HCT116 (cell line): Measurements from ENCODE around the gene TGM1. TPM values are rescaled to one million over a fixed set of nuclear protein-coding genes. Genes with fewer than 3 reads are reported as not detected.

Experiments used
- ATAC-seq: fragments of 200-7000 bp; cut with Tn5 transposase; 2 replicates; pipeline ENCODE4 v1.9.1; 2020; ENCODE audit warnings: mild to moderate bottlenecking, moderate library complexity
- BruUV-seq: library from RNA; stranded (reverse); fragments of 400-500 nt; replicated peaks from 2 replicates; lab custom pipeline; 2021; lab: Mats Ljungman, UMichigan
- CTCF ChIA-PET: fragments of 300-600 bp; sonication (Branson Sonifier 250); formaldehyde crosslinking; loops from one replicate; lab custom pipeline; 2021; ENCODE audit warnings: antibody characterized with exemption; lab: Charles Lee
- POLR2A ChIA-PET: fragments of 300-600, 350-600 bp; sonication (Branson Sonifier 250); formaldehyde crosslinking; loops from one replicate; lab custom pipeline; 2021; ENCODE audit warnings: antibody characterized with exemption; lab: Charles Lee
- RAD21 ChIA-PET, 2 experiments: fragments of 300-600 bp; sonication (Branson Sonifier 250); formaldehyde crosslinking; loops; one replicate each; lab custom pipeline; 2023; ENCODE audit warnings: low total read pairs in 2 of 2; ENCODE audit not compliant: uncharacterized antibody in 2 of 2, unreplicated experiment in 2 of 2, low non-redundant PET in 1 of 2; lab: Charles Lee
- DNase-seq: peaks from one replicate; pipeline ENCODE4 v3.0.0-alpha.2; 2010; ENCODE audit warnings: low read depth, low spot score
- H2AFZ ChIP-seq: fragments of 200-600 bp; shearing (Covaris generic), sonication (generic); 2 replicates; pipeline ENCODE4 v1.6.1; 2017; ENCODE audit warnings: low read depth, mixed run types, mixed read lengths, antibody characterized with exemption, low read length; ENCODE audit not compliant: poor library complexity, severe bottlenecking
- H3K27ac ChIP-seq: 2 replicates; pipeline ENCODE4 v1.5.1; 2012; ENCODE audit warnings: low read depth, low read length
- H3K27me3 ChIP-seq: fragments of 200-600 bp; sonication (generic); 2 replicates; pipeline ENCODE4 v1.6.1; 2016; ENCODE audit warnings: mixed run types, low read length, mixed read lengths; ENCODE audit not compliant: insufficient read depth
- H3K36me3 ChIP-seq, 2 experiments: fragments of 200-500 bp in 1 of 2; fragments of 200-600 bp in 1 of 2; sonication (Bioruptor generic) in 1 of 2; sonication (generic) in 1 of 2; 2 replicates each; pipeline versions ENCODE4 v1.5.1 to v1.6.1; 2014 to 2016; ENCODE audit warnings: low read length in 2 of 2, inconsistent platforms in 1 of 2, mixed read lengths in 1 of 2, mixed run types in 1 of 2; ENCODE audit not compliant: insufficient read depth in 2 of 2, control insufficient read depth in 1 of 2
- H3K4me1 ChIP-seq, 2 experiments: fragments of 200-600 bp in 1 of 2; sonication (generic) in 1 of 2; 2 replicates each; pipeline versions ENCODE4 v1.5.1 to v1.6.1; 2012 to 2017; ENCODE audit warnings: low read length in 2 of 2, inconsistent platforms in 1 of 2, mild to moderate bottlenecking in 1 of 2, mixed read lengths in 1 of 2, mixed run types in 1 of 2, moderate library complexity in 1 of 2; ENCODE audit not compliant: insufficient read depth in 2 of 2, control insufficient read depth in 1 of 2
- H3K4me2 ChIP-seq: fragments of 200-600 bp; sonication (generic); 2 replicates; pipeline ENCODE4 v1.6.1; 2017; ENCODE audit warnings: mixed run types, low read length, mixed read lengths
- H3K4me3 ChIP-seq, 2 experiments: fragments of 200-600 bp in 1 of 2; sonication (generic) in 1 of 2; replicated peaks in 1 of 2; 2 replicates each; pipeline ENCODE4 v1.5.1; 2011 to 2016; ENCODE audit warnings: low read length in 2 of 2, control low read depth in 1 of 2, low read depth in 1 of 2, mild to moderate bottlenecking in 1 of 2, mixed read lengths in 1 of 2, mixed run types in 1 of 2
- H3K79me2 ChIP-seq: fragments of 200-600 bp; sonication (generic); 2 replicates; pipeline ENCODE4 v1.6.1; 2017; ENCODE audit warnings: mild to moderate bottlenecking, mixed run types, low read length, moderate library complexity, mixed read lengths; ENCODE audit not compliant: insufficient read depth
- H3K9ac ChIP-seq: fragments of 200-600 bp; sonication (generic); 2 replicates; pipeline ENCODE4 v1.6.1; 2016; ENCODE audit warnings: low read length, mixed read lengths
- H3K9me2 ChIP-seq: fragments of 200-600 bp; sonication (generic), shearing (Covaris generic); 2 replicates; pipeline ENCODE4 v1.6.1; 2017; ENCODE audit warnings: mixed run types, mild to moderate bottlenecking, moderate library complexity; ENCODE audit not compliant: insufficient read depth
- H3K9me3 ChIP-seq, 2 experiments: fragments of 200-500 bp in 1 of 2; fragments of 200-600 bp in 1 of 2; sonication (Bioruptor generic) in 1 of 2; sonication (generic) in 1 of 2; 2 replicates each; pipeline ENCODE4 v1.6.1; 2014 to 2017; ENCODE audit warnings: low read length in 2 of 2, mixed read lengths in 2 of 2, inconsistent platforms in 1 of 2, low read depth in 1 of 2, mild to moderate bottlenecking in 1 of 2, mixed run types in 1 of 2, moderate library complexity in 1 of 2; ENCODE audit not compliant: control insufficient read depth in 1 of 2, insufficient read depth in 1 of 2
- H4K20me1 ChIP-seq: fragments of 200-600 bp; sonication (generic), shearing (Covaris generic); 2 replicates; pipeline ENCODE4 v1.6.1; 2017; ENCODE audit warnings: mixed run types, mild to moderate bottlenecking, moderate library complexity; ENCODE audit not compliant: insufficient read depth
- CBX3 ChIP-seq: IDR thresholded peaks from 2 replicates; pipeline ENCODE4 v1.6.1; 2012; ENCODE audit warnings: low read depth
- CEBPB ChIP-seq: IDR thresholded peaks from 2 replicates; pipeline ENCODE4 v1.6.1; 2012; ENCODE audit warnings: low read depth
- CTCF ChIP-seq, 3 experiments: fragments of 200-600 bp in 1 of 3; sonication (generic) in 1 of 3; IDR thresholded peaks in 2 of 3; conservative IDR thresholded peaks in 1 of 3; 2 replicates each; pipeline ENCODE4 v1.5.1; 2012 to 2017; ENCODE audit warnings: low read depth in 2 of 3, low read length in 2 of 3, antibody characterized with exemption in 1 of 3, borderline replicate concordance in 1 of 3, control low read depth in 1 of 3, mild to moderate bottlenecking in 1 of 3, mixed read lengths in 1 of 3, mixed run types in 1 of 3, moderate library complexity in 1 of 3; ENCODE audit not compliant: insufficient read depth in 1 of 3
- EGR1 ChIP-seq: IDR thresholded peaks from 2 replicates; pipeline ENCODE4 v1.6.1; 2012; ENCODE audit warnings: low read depth
- EZH2 ChIP-seq: fragments of 200-600 bp; sonication (generic); IDR thresholded peaks from 2 replicates; pipeline ENCODE4 v1.6.1; 2017; ENCODE audit warnings: antibody characterized with exemption, mixed run types
- EZH2phosphoT487 ChIP-seq: fragments of 200-600 bp; IDR thresholded peaks from 2 replicates; pipeline ENCODE4 v1.6.1; 2018; ENCODE audit warnings: antibody characterized with exemption, borderline replicate concordance
- FOSL1 ChIP-seq: IDR thresholded peaks from 2 replicates; pipeline ENCODE4 v1.6.1; 2012; ENCODE audit warnings: low read depth
- JUND ChIP-seq: IDR thresholded peaks from 2 replicates; pipeline ENCODE4 v1.6.1; 2012
- MAX ChIP-seq: IDR thresholded peaks from 2 replicates; pipeline ENCODE4 v1.6.1; 2012
- POLR2AphosphoS5 ChIP-seq: IDR thresholded peaks from 2 replicates; pipeline ENCODE4 v1.6.1; 2011; ENCODE audit warnings: mild to moderate bottlenecking, low read depth, low read length, moderate library complexity
- YY1 ChIP-seq: IDR thresholded peaks from 2 replicates; pipeline ENCODE4 v1.6.1; 2011; ENCODE audit warnings: low read length, low read depth, moderate library complexity, mild to moderate bottlenecking; ENCODE audit not compliant: insufficient replicate concordance; ENCODE audit errors: extremely low read depth
- ZBTB33 ChIP-seq: IDR thresholded peaks from 2 replicates; pipeline ENCODE4 v1.6.1; 2011; ENCODE audit warnings: mild to moderate bottlenecking, low read length, moderate library complexity; ENCODE audit not compliant: insufficient replicate concordance; ENCODE audit errors: extremely low read depth
- ZFX ChIP-seq: fragments of 450-650 bp; IDR thresholded peaks from 2 replicates; pipeline ENCODE4 v1.6.1; 2017
- ZNF274 ChIP-seq: fragments of 200-500 bp; sonication (Bioruptor generic); IDR thresholded peaks from 2 replicates; pipeline ENCODE4 v1.6.1; 2014; ENCODE audit warnings: mild to moderate bottlenecking, low read depth, low read length, inconsistent platforms
- intact Hi-C: fragments of 100-400 bp; cut with micrococcal nuclease; formaldehyde crosslinking; loops from 2 replicates; pipeline ENCODE4 v1.10.0; 2022
- total RNA-seq: library from RNA; stranded (reverse); gene quantifications from one replicate; pipeline ENCODE4 v1.2.1, GENCODE V29; 2021; ENCODE audit not compliant: unreplicated experiment
- TF ChIP-seq, protein P1 (sequence below): IDR thresholded peaks from 2 replicates; pipeline ENCODE4 v1.6.1; 2012; ENCODE audit warnings: low read depth

Gene TGM1
- total RNA-seq, 1 experiment from 2014 or later, result 5.6 TPM

- TF ChIP-seq CTCF (IDR thresholded peaks at IDR 0.05 in 2 of 3, conservative IDR thresholded peaks at IDR 0.05 in 1 of 3; ENCODE audit: borderline replicate concordance in 1 of 3, insufficient read depth in 1 of 3, low read depth in 2 of 3, low read length in 2 of 3), result peak; percentile 39 to 75 (median 60); a peak in 5 of 6 replicates
Measured at GRCh38 chr14:24271134-24271833, 8.3 kb upstream of the TGM1 start, which contains the start of gene RABGGTA (continued).

DNA sequence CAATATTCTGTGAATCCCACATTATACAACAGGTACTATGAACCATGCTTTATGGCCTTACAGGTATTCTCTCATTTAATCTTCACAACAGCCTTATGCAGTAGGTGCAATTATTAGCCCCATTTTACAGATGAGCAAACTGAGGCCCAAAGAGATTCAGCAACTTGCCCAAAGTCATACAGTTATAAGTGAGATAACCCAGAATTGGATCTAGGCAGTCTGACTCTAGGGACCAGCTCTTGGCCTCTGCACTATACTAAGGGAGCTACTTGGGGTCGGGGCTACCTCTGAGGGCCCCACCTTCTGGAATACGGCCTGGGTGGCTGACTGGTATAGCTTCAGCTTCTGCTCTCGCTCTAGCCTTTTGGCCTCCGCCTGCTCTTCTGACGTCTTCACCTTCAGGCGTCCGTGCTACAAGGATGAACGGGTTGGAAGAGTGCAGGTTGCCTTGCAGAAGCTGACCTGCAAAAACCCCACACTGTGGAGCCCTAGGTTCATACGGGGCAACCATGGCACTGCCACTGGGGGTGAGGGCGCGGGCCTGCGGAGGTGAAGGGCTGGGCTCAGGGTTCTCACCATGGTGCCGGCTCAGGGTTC is 7.7 kb upstream of the TGM1 start:
- peak overlapping the region; percentile 79 to 92 for H3K4me3 ChIP-seq
- H2AFZ ChIP-seq, result no peak overlapping the region
- ATAC-seq (no peak), DNase-seq (peak; percentile 8)
- peaks cover 4% of the 10 kb centered on the region; the same call in 1 of the 2 replicates for H3K79me2 ChIP-seq
- no TSS peak for BruUV-seq
- POLR2A ChIA-PET, result interaction anchor here (0.8 to 2.7 kb wide), 11 partner anchors 8 to 166 kb away, joined by 3 to 20 read pairs (median 5); partner anchors contain the start of genes DHRS1, NOP9, PSME2 and TGM1
- intact Hi-C loops, result loop anchor here (1.0 kb wide), 1 partner anchor 28 kb away; the partner anchor contains the start of gene TINF2
- peak overlapping the region; percentile 94 for H3K9ac ChIP-seq
- H3K9me3 ChIP-seq, result no peaks in the 10 kb centered on the region
- H3K4me1 ChIP-seq, result peaks cover 9 to 22% of the 10 kb centered on the region in 2 experiments; a peak in 3 of 4 replicates
- H3K9me2 ChIP-seq, result no peaks in the 10 kb centered on the region
- no peaks in the 10 kb centered on the region for H4K20me1 ChIP-seq
- H3K36me3 ChIP-seq, result no peaks in the 10 kb centered on the region; a peak in 1 of 4 replicates
- peak overlapping the region; percentile 98 for H3K4me2 ChIP-seq
- peak overlapping the region; percentile 86 for H3K27ac ChIP-seq
- CTCF ChIA-PET, result interaction anchor here (0.7 to 2.0 kb wide), 9 partner anchors 9 to 161 kb away, joined by 3 to 17 read pairs (median 5); partner anchors contain the start of genes CIDEB, MDP1 and TINF2
- H3K27me3 ChIP-seq, result no peaks in the 10 kb centered on the region
- RAD21 ChIA-PET, result interaction anchor here in 1 of 2 experiments (0.7 kb wide), 1 partner anchor 27 kb away, joined by 3 read pairs; no protein-coding TSS in a partner anchor
- TF ChIP-seq EZH2phosphoT487, result no peak
- no peak for TF ChIP-seq YY1
- no peak; the same call in 1 of the 2 replicates for TF ChIP-seq MAX
- TF ChIP-seq CBX3, result no peak
- no peak for TF ChIP-seq EGR1
- no peak for TF ChIP-seq CEBPB
- TF ChIP-seq ZBTB33, result no peak
- TF ChIP-seq EZH2, result no peak
- TF ChIP-seq, protein P1, sequence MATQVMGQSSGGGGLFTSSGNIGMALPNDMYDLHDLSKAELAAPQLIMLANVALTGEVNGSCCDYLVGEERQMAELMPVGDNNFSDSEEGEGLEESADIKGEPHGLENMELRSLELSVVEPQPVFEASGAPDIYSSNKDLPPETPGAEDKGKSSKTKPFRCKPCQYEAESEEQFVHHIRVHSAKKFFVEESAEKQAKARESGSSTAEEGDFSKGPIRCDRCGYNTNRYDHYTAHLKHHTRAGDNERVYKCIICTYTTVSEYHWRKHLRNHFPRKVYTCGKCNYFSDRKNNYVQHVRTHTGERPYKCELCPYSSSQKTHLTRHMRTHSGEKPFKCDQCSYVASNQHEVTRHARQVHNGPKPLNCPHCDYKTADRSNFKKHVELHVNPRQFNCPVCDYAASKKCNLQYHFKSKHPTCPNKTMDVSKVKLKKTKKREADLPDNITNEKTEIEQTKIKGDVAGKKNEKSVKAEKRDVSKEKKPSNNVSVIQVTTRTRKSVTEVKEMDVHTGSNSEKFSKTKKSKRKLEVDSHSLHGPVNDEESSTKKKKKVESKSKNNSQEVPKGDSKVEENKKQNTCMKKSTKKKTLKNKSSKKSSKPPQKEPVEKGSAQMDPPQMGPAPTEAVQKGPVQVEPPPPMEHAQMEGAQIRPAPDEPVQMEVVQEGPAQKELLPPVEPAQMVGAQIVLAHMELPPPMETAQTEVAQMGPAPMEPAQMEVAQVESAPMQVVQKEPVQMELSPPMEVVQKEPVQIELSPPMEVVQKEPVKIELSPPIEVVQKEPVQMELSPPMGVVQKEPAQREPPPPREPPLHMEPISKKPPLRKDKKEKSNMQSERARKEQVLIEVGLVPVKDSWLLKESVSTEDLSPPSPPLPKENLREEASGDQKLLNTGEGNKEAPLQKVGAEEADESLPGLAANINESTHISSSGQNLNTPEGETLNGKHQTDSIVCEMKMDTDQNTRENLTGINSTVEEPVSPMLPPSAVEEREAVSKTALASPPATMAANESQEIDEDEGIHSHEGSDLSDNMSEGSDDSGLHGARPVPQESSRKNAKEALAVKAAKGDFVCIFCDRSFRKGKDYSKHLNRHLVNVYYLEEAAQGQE, result no peak
- TF ChIP-seq ZNF274, result no peak
- no peak for TF ChIP-seq ZFX
- no peak for TF ChIP-seq FOSL1
- TF ChIP-seq JUND, result no peak
- TF ChIP-seq POLR2AphosphoS5, result no peak
